ENCODE measurements around the gene KIAA1217.

KIAA1217 gene

DNA sequence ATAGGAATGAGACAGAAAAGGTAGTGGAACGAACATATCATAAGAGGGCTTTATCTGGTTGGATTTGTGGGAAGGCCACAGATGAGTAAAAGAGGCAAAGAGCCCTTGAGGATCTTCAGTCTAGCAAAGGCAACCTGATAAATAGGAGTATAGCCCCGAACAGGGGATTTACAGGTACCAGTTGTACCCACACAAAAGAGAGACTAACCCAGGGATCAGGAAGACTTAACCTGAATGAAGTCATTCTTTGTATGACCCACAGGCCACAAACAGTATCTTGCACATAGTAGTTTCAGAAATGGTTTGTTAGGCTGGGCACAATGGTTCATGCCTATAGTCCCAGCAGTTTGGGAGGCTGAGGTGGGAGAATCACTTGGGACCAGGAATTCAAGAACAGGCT is 306.5 kb downstream of the KIAA1217 start:
- DNase-seq: no peak

DNA sequence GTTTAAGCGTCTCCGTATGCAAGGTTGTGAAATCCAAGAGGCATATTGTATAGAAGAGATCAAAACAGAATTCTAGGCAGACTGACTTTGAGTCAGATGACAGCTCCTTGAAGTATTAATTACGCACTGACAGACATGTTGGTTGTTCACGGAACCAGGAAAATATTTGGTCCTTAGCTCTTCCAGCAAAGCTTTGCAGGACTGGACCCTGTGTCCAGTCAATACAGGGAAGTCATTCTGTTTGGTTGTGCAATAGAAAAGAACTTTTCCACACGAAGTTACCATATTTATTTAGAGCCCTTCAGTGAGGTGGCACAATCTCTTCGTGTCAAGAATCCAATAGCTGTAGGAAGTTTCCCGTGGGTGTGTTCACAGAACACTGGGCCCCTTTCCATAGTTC is 309.5 kb downstream of the KIAA1217 start:
- no peak for DNase-seq

DNA sequence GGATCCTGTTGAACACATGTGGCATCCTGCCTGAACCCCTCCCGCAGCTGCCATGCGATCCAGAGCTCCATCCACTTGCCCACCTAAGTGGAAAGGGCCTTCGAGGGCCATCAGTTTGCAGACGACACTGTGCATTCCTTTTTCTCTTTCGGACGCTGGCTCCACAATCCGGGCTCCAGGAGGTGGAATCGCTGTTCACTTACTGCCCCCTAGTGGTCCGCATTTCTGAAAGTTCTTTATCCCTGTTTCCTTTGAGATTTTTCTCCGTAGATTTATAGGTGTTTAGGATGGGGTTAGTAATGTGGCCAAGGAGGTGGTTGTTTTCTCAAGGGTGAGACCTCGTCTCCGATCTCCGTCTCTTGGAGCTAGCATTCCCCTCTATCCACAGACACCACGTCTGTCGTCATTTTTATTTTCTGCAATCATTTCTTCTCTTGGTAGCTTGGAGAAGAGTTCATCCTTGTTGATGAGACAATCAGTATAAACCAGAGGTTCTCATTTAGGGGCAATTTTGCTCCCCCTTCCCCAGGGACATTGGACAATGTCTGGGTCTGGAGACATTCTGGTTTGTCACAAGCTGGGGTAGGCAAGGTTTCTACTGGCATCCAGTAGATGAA is 310.2 kb downstream of the KIAA1217 start:
- peak; percentile 55 for DNase-seq

DNA sequence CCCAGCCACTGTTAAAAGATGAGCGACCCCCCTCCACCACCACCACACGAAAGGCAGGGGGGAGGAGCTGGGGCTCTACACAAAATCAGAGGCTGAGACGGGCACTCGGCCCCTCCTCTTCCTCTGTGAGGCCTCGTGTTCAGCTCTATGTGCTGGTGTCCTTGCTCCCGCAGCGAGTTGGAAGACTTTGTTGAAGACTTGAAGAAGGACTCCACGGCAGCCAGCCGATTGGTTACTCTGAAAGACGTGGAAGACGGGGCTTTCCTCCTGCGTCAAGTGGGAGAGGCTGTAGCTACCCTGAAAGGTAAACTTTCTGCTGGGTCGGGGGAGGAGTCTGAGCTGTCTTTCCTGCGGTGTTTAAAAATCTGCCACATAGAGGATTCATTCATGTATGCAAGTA is 311.0 kb downstream of the KIAA1217 start:
- peak; percentile 5 for DNase-seq

DNA sequence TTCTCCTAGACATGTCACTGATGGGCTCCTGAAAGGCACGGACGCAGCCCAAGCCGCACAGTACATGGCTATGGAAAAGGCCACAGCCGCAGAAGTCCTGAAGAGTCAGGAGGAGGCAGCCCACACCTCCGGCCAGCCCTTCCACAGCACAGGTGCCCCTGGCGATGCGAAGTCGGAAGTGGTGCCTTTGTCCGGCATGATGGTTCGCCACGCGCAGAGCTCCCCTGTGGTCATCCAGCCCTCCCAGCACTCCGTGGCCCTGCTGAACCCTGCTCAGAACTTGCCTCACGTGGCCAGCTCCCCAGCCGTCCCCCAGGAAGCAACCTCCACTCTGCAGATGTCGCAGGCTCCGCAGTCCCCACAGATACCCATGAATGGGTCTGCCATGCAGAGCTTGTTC is 315.4 kb downstream of the KIAA1217 start:
- no peak for DNase-seq

DNA sequence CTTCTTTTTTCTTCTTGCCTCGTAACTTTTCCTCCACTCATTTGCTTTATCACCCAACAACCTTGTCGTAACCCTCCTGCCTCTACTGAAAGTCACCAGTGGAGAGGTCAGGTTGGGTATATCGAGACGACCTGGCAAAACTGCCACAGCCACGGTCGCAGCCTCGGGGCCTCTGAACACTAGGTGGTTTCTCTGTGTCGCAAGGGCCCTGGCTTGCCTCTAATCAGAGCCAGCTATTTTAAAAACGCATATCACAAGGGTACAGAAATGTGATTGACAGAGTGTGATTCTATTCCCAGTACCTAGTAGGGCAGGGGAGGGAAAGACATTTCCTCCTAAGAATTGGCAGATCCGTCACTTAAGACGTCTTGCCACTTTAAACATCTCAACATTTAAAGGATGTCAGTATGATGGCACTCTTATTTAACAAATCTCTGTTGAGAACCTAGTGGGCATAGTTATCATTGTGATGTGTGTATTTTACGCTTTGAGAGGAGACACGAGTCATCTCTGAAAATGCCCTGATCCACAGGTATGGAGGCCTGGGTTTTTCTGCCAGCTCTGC is 317.2 kb downstream of the KIAA1217 start:
- no peak for DNase-seq

DNA sequence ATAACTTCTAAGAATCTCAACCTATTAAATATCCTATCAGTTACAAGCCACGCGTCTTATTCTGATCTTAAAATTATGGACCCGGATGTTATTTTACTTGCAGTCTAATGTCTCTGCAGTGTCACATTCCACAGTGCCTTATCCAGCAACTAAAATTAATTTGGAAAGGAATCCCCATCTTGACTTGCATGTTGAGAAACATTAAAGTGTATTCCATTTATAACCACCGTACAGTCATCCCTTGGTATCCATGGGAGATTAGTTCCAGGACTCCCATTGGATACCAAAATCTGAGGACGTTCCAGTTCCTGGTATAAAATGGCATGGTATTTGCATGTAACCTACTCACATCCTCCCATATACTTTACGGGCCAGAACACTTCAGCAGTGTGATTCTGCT is 320.0 kb downstream of the KIAA1217 start:
- DNase-seq: no peak

DNA sequence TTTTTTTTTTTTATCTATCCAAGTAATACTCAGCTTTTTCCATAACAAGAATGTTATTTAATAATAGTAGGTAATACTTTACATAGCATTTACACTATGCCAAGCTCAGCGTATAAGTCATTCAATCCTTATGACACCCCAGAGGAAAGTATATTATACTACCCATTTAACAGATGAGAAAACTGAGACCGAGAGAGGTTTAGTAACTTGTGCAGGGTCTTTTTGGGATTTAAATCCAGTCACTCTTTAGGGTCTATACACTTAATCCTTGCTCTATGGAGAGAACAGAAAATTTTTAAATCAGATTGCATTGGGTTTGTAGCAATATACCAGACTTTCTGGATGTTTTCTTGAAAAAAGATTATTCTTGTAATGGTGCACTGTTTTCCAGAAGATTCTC is 322.5 kb downstream of the KIAA1217 start:
- DNase-seq: no peak

DNA sequence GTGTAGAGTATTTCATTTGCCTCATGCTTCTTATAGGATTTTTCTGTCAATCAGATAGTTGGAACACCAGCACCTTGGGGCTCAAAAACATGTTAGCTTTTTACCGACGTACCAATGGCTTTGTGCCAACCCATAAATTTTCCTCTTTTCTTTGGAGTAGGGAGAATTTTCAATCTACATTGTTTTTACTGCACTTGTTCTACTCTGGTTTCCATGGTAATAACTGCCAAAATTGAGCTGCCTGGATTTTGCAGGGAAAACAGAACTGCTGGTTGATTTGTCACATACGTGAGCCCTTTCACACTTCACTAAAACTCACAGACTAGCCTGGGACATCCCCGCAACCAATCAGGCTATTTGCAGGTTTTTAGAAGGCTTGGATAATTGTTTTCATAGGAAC is 325.0 kb downstream of the KIAA1217 start:
- DNase-seq: no peak

DNA sequence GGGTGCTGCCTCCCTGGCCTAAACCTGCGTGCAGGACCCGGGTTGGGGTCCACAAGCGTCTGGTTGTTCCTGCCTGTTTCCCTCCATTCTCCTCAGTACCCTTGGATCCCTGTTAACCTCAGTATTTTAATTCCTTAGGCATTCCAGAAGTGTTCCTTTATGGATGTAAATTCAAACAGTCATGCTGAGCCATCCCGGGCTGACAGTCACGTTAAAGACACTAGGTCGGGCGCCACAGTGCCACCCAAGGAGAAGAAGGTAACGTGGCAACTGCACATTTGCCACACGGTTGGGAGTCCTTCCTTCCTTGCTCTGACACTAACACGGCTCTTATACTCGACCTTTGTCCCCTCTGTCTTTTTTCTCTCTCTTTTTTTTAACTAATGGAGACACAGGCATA is 327.7 kb downstream of the KIAA1217 start:
- DNase-seq: no peak

DNA sequence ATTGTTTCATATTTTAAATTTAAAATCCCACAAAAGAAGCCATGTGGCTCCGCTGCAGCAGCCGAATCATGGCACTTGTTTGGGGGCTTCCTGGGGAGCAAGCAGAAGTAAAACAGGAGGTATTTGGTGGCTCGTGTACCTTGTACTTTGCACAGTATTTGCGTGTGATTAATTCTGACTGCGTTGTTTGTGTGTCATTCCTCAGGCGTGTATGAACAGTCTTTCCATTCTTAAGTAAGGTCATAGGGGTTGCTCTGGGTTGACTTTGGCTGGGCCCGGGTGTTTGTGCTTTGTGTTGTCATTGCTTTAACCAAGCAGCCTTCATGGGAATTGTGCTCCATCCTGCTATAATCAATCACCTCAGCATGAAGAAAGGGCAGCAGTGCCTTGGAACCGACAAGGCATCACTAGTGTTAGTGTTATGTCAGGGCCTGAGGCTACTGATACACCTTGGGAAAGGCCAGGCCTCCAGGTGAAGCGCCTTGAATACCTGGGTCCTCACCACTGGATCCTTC is 332.4 kb downstream of the KIAA1217 start:
- no peak for DNase-seq

DNA sequence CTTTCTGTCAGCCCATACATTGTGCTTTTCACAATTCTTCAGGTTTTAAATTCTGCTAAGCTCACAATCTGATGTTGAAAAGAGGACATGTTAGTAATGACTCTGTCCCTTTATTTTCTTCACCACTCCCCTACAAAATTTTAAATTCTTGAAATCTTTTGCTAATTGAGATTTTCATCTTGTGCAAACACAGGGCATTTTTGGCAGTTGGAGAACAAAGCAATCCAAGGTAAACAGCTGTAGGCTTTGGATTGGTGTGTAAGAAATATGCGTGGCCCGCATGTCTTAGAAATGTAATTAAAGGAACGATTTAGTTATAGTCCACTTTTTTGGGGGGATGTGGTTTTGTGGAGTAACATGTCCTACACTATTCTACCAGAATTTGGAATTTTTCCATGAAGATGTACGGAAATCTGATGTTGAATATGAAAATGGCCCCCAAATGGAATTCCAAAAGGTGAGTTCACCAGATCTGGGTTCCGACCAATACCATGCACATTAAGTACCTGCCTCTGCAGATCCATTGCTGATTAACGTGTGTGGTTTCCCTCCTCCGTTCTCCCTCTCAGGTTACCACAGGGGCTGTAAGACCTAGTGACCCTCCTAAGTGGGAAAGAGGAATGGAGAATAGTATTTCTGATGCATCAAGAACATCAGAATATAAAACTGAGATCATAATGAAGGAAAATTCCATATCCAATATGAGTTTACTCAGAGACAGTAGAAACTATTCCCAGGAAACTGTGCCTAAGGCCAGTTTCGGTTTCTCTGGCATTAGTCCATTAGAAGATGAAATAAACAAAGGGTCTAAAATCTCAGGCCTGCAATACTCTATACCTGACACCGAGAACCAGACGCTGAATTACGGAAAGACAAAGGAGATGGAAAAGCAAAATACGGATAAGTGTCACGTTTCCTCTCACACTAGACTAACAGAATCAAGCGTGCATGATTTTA is 333.7 kb downstream of the KIAA1217 start:
- no peak for DNase-seq

DNA sequence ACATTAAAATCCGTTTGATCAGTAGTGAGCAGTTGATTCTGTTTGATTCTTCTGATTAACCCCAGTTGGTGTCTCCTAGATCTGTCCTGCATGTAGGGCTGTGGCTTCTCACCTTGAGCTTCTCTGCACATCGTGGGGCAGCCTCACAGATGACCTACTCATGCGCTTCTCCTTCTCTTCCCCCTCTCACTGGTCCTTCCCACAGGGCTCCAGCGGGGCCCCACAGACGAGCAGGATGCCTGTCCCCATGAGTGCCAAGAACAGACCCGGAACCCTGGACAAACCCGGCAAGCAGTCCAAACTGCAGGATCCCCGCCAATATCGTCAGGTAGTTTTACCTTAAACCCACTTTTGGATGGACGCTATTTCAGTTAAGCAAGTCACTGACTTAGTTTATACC is 335.8 kb downstream of the KIAA1217 start:
- no peak for DNase-seq

DNA sequence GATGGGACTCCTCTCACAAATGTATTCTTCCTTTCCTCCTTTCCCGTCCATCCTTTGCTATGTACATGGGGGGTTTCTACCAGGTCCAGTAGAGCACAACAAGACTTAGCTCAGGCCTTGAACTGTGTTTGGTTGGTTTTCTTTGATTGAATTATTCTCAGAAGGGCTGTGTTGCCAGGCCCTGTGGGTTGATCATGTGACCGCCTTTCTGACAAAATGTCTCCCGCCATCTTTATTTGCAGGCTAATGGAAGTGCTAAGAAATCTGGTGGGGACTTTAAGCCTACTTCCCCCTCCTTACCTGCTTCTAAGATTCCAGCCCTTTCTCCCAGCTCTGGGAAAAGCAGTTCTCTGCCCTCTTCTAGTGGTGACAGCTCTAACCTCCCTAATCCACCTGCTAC is 336.6 kb downstream of the KIAA1217 start:
- DNase-seq: no peak

DNA sequence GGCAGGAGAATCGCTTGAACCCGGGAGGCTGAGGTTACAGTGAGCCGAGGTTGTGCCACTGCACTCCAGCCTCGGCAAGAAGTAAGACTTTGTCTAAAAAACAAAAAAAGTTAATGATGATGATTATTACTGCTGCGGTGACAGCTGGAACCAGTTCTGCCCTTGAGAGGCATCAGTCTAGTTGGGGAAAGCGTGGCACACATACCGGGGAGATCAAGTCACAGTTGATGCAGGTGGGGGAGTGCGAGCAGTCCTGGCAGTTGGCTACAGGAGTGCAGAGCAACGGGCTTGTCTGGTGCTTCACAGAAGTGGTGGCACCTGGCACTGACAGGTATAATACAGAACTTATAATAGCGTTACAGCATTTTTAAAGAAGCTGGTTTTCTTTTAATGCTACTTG is 341.7 kb downstream of the KIAA1217 start:
- no peak for DNase-seq

DNA sequence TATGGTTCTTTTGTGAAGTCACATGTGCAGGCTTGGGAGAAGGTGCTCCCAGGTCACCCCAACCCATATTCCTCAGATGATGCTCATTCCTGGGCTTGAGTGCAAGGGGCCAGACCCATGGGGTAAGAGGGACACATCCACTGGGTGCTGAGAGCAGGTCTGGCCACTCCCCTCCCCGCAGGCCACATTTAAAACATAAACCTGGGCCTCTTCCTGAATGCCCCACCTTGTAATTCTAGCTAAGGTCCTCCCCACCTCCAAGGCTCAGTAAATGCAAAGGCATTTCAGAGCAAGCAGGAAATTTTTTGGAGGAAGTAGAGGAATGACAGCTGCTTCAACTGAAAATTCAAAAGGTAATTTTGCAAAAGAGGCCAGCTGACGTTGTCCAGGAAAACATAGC is 342.2 kb downstream of the KIAA1217 start:
- DNase-seq: no peak

DNA sequence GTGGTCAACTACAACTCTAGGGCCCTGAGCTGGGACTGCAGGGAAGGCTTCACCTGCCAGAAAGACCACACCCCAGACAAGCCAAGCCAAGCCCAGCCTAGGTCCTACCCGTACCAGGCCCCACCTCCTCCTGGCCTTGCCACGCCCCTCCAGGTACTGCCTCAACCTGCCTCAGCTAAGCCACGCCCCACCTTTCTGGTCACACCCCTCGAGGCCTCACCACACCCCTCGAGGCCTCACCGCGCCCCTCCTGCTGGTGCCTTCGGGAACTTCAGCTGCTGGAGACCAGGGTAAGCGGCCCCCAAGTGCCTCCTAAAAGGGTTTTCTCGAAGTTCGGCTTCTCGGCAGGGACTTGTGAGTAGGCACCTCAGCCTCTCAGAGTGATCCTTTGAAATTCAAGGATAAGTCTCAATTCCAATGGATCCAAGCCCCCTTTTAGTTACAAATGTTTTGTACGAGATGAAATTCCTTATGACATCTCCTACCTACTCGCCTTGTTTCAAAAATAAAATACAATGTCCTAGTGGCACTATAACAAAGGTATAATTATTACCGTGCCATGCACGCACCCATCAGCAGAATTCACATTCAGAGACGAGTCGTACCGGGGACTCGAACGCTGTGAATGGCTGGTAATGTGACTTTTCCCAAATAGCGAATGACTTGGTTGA is 343.5 kb downstream of the KIAA1217 start:
- DNase-seq: peak; percentile 23

DNA sequence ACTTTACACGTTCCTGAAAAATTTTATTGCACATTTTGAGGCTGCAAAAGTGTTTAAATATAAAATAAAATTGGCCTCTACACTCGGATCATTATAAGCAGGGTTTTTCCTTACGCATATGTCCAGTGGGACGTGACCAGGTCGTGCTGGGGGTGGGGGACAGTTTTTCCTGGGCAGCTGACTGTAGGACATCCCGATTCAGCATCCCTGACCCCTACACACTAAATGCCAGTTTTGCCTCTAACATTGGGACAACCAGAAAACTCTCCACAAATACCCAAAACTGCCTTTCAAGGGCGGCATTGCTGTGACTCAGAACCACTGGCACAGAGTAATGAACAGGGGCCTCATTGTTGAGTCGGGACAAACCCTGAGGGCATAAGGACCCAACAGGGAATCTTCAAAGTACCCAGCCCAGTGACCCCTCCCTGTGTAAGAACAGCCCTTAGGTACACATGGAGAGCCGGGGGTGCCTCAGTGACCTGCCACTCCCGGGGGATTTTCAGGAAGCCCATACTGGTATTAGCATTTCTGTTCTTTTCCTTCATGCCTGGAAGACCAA is 344.2 kb downstream of the KIAA1217 start:
- DNase-seq: no peak

DNA sequence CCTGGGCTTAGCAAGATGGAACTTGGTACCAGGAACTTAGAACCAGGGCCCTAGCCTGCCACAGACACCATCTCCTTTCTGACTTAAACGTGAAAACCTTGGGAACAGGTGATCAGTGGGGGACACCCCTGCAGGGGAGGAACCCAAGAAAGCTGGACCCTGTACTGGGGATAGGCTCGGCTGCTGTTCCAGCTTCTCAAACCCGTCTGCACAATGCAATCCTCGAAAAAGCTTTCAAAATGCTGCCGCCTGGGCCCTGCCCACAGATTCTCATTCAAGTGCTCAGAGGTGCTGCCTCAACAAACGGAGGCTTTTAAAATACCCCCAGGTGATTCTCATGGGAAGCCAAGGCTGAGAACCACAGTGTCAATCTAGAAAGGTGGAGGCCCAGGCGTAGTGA is 345.1 kb downstream of the KIAA1217 start:
- DNase-seq: no peak

DNA sequence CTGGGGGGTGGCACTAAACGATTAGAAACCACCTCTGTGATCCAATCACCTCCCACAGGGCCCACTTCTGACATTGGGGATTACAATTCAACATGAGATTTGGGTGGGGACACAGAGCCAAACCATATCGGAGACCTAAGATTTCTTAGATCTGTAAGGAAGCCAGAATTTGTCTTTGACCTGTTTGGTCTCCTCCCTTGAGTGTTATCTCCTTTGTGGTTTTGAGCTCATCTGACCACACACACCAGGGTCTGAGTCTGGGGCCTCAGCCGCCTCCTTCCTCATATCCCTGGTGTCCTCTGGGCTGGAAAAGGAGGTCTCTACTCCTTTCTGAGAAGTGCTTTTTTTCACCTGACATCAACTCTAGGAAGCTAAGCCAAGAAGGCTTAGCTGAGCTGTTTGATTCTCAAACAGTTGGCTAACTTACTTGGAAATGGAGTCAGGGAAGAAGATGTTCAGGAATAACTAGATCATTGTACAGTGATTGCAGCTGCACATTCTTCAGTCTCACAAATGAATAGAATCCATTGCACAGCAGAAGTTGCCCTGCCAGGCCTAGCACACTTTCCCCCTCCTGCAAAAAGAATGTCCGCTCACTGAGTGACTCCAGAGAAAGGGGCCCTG is 347.3 kb downstream of the KIAA1217 start:
- DNase-seq: no peak

DNA sequence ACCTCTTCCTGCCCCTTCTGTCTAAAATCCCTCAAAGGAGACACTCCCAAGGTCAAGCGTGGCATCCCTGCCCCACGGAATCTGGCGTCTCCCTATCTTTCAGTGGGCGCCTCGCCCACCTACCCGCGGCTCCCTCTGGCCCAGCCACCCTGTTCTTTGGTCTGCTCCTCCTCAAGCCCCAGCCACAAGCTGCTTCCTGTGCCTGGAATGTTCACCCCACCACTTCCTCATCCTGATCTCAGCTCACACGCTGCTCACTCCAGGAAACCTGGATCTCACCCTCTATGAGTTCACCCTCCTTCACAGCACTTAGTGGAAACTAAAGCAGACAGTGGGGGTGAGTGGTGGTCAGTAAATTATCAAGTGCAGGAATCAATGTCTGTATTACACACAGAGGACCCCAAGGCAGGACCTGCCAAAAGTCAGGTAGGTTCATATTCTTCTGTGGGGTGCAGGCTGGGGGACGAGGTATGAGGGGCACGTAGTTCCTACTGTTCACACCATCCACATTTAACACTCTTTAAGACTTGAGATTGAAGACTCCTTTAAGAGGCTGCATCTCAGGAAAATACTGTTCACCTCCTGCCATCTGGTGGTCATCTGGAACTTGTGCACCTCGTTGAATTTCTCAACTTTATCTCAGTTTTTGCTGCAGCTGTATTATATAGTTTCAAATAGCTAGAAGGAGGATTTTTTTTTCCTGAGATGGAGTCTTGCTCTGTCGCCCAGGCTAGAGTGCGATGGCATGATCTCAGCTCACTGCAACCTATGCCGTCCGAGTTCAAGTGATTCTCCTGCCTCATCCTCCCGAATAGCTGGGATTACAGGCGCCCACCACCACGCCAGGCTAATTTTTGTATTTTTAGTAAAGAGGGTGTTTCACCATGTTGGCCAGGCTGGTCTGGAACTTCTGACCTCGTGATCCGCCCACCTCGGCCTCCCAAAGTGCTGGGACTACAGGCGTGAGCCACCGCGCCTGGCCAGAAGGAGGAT is 348.1 kb downstream of the KIAA1217 start:
- DNase-seq: peak; percentile 40
